ENCODE results near the gene SEZ6.

SEZ6 gene

GRCh38 chr17:29037739-29038084 lies 31.9 kb upstream of the SEZ6 start:
- H3K9me3 ChIP-seq (ENCODE audit: control insufficient read depth in 2 of 2, low read length in 2 of 2): peaks cover 0 to 3% of the 10 kb centered on the region in 2 donors
- no peak overlapping the region for H3K9ac ChIP-seq (ENCODE audit: low read depth in 1 of 2, low read length in 2 of 2)
- no peaks in the 10 kb centered on the region for H3K4me1 ChIP-seq (ENCODE audit: control insufficient read depth in 2 of 2, insufficient read depth in 2 of 2, low read length in 2 of 2)
- H3K27ac ChIP-seq (ENCODE audit: low read depth in 2 of 2, low read length in 2 of 2): no peak overlapping the region
- H3K4me3 ChIP-seq (ENCODE audit: low read length in 2 of 2): no peak overlapping the region
- H3K36me3 ChIP-seq (ENCODE audit: control insufficient read depth in 2 of 2, insufficient read depth in 2 of 2, low read length in 2 of 2): no peaks in the 10 kb centered on the region
- H3K27me3 ChIP-seq (ENCODE audit: control insufficient read depth in 2 of 2, insufficient read depth in 2 of 2, low read length in 2 of 2): peaks cover 6 to 7% of the 10 kb centered on the region in 2 donors

GRCh38 chr17:29036584-29036983 lies 30.8 kb upstream of the SEZ6 start:
- no peaks in the 10 kb centered on the region for H3K36me3 ChIP-seq (ENCODE audit: control insufficient read depth in 2 of 2, insufficient read depth in 2 of 2, low read length in 2 of 2)
- peaks cover 6 to 17% of the 10 kb centered on the region in 2 donors for H3K27me3 ChIP-seq (ENCODE audit: control insufficient read depth in 2 of 2, insufficient read depth in 2 of 2, low read length in 2 of 2)
- H3K4me3 ChIP-seq (ENCODE audit: low read length in 2 of 2): no peak overlapping the region
- peaks cover 0 to 3% of the 10 kb centered on the region in 2 donors for H3K9me3 ChIP-seq (ENCODE audit: control insufficient read depth in 2 of 2, low read length in 2 of 2)
- H3K9ac ChIP-seq (ENCODE audit: low read depth in 1 of 2, low read length in 2 of 2): no peak overlapping the region
- H3K4me1 ChIP-seq (ENCODE audit: control insufficient read depth in 2 of 2, insufficient read depth in 2 of 2, low read length in 2 of 2): no peaks in the 10 kb centered on the region
- no peak overlapping the region for H3K27ac ChIP-seq (ENCODE audit: low read depth in 2 of 2, low read length in 2 of 2)

GRCh38 chr17:29034510-29034909 lies 28.7 kb upstream of the SEZ6 start:
- Histone ChIP-seq H3K9ac (ENCODE audit: low read depth in 1 of 2, low read length in 2 of 2) (no peak overlapping the region), H3K36me3 (ENCODE audit: control insufficient read depth in 2 of 2, insufficient read depth in 2 of 2, low read length in 2 of 2) (no peaks in the 10 kb centered on the region), H3K27ac (ENCODE audit: low read depth in 2 of 2, low read length in 2 of 2) (no peak overlapping the region), H3K4me3 (ENCODE audit: low read length in 2 of 2) (no peak overlapping the region), H3K9me3 (ENCODE audit: control insufficient read depth in 2 of 2, low read length in 2 of 2) (peaks cover 0 to 3% of the 10 kb centered on the region in 2 donors), H3K4me1 (ENCODE audit: control insufficient read depth in 2 of 2, insufficient read depth in 2 of 2, low read length in 2 of 2) (no peaks in the 10 kb centered on the region), H3K27me3 (ENCODE audit: control insufficient read depth in 2 of 2, insufficient read depth in 2 of 2, low read length in 2 of 2) (peaks cover 6 to 24% of the 10 kb centered on the region in 2 donors)

- Histone ChIP-seq H3K36me3 (ENCODE audit: control insufficient read depth in 2 of 2, insufficient read depth in 2 of 2, low read length in 2 of 2) (no peaks in the 10 kb centered on the region), H3K9me3 (ENCODE audit: control insufficient read depth in 2 of 2, low read length in 2 of 2) (peaks cover 0 to 3% of the 10 kb centered on the region in 2 donors), H3K9ac (ENCODE audit: low read depth in 1 of 2, low read length in 2 of 2) (no peak overlapping the region), H3K4me3 (ENCODE audit: low read length in 2 of 2) (no peak overlapping the region), H3K4me1 (ENCODE audit: control insufficient read depth in 2 of 2, insufficient read depth in 2 of 2, low read length in 2 of 2) (no peaks in the 10 kb centered on the region), H3K27ac (ENCODE audit: low read depth in 2 of 2, low read length in 2 of 2) (no peak overlapping the region), H3K27me3 (ENCODE audit: control insufficient read depth in 2 of 2, insufficient read depth in 2 of 2, low read length in 2 of 2) (peaks cover 6 to 24% of the 10 kb centered on the region in 2 donors)
Observed at GRCh38 chr17:29032857-29033197, 27.0 kb upstream of the SEZ6 start.

GRCh38 chr17:29032013-29032856 lies 26.4 kb upstream of the SEZ6 start:
- H3K4me1 ChIP-seq (ENCODE audit: control insufficient read depth in 2 of 2, insufficient read depth in 2 of 2, low read length in 2 of 2): no peaks in the 10 kb centered on the region
- H3K9me3 ChIP-seq (ENCODE audit: control insufficient read depth in 2 of 2, low read length in 2 of 2): peaks cover 0 to 3% of the 10 kb centered on the region in 2 donors
- H3K27ac ChIP-seq (ENCODE audit: low read depth in 2 of 2, low read length in 2 of 2): no peak overlapping the region
- H3K9ac ChIP-seq (ENCODE audit: low read depth in 1 of 2, low read length in 2 of 2): no peak overlapping the region
- no peaks in the 10 kb centered on the region for H3K36me3 ChIP-seq (ENCODE audit: control insufficient read depth in 2 of 2, insufficient read depth in 2 of 2, low read length in 2 of 2)
- no peak overlapping the region for H3K4me3 ChIP-seq (ENCODE audit: low read length in 2 of 2)
- peaks cover 6 to 23% of the 10 kb centered on the region in 2 donors for H3K27me3 ChIP-seq (ENCODE audit: control insufficient read depth in 2 of 2, insufficient read depth in 2 of 2, low read length in 2 of 2)

GRCh38 chr17:29031488-29031887 lies 25.7 kb upstream of the SEZ6 start:
- Histone ChIP-seq H3K4me3 (ENCODE audit: low read length in 2 of 2) (no peak overlapping the region), H3K27me3 (ENCODE audit: control insufficient read depth in 2 of 2, insufficient read depth in 2 of 2, low read length in 2 of 2) (peaks cover 6 to 28% of the 10 kb centered on the region in 2 donors), H3K9me3 (ENCODE audit: control insufficient read depth in 2 of 2, low read length in 2 of 2) (peaks cover 0 to 3% of the 10 kb centered on the region in 2 donors), H3K27ac (ENCODE audit: low read depth in 2 of 2, low read length in 2 of 2) (no peak overlapping the region), H3K9ac (ENCODE audit: low read depth in 1 of 2, low read length in 2 of 2) (no peak overlapping the region), H3K4me1 (ENCODE audit: control insufficient read depth in 2 of 2, insufficient read depth in 2 of 2, low read length in 2 of 2) (no peaks in the 10 kb centered on the region), H3K36me3 (ENCODE audit: control insufficient read depth in 2 of 2, insufficient read depth in 2 of 2, low read length in 2 of 2) (no peaks in the 10 kb centered on the region)

GRCh38 chr17:29024316-29024952 lies 18.6 kb upstream of the SEZ6 start:
- Histone ChIP-seq H3K27ac (ENCODE audit: low read depth in 2 of 2, low read length in 2 of 2) (no peak overlapping the region), H3K27me3 (ENCODE audit: control insufficient read depth in 2 of 2, insufficient read depth in 2 of 2, low read length in 2 of 2) (peaks cover 19 to 27% of the 10 kb centered on the region in 2 donors)

GRCh38 chr17:29022074-29022473 lies 16.2 kb upstream of the SEZ6 start:
- H3K36me3 ChIP-seq (ENCODE audit: control insufficient read depth in 2 of 2, insufficient read depth in 2 of 2, low read length in 2 of 2): no peaks in the 10 kb centered on the region
- no peak overlapping the region for H3K4me3 ChIP-seq (ENCODE audit: low read length in 2 of 2)
- H3K27me3 ChIP-seq (ENCODE audit: control insufficient read depth in 2 of 2, insufficient read depth in 2 of 2, low read length in 2 of 2): peaks cover 29 to 39% of the 10 kb centered on the region in 2 donors
- H3K4me1 ChIP-seq (ENCODE audit: control insufficient read depth in 2 of 2, insufficient read depth in 2 of 2, low read length in 2 of 2): no peaks in the 10 kb centered on the region
- H3K27ac ChIP-seq (ENCODE audit: low read depth in 2 of 2, low read length in 2 of 2): no peak overlapping the region
- H3K9me3 ChIP-seq (ENCODE audit: control insufficient read depth in 2 of 2, low read length in 2 of 2): no peaks in the 10 kb centered on the region
- H3K9ac ChIP-seq (ENCODE audit: low read depth in 1 of 2, low read length in 2 of 2): no peak overlapping the region

More at GRCh38 chr17:29024316-29024952, 18.6 kb upstream of the SEZ6 start:
- no peaks in the 10 kb centered on the region for H3K9me3 ChIP-seq (ENCODE audit: control insufficient read depth in 2 of 2, low read length in 2 of 2)
- H3K36me3 ChIP-seq (ENCODE audit: control insufficient read depth in 2 of 2, insufficient read depth in 2 of 2, low read length in 2 of 2): no peaks in the 10 kb centered on the region
- H3K9ac ChIP-seq (ENCODE audit: low read depth in 1 of 2, low read length in 2 of 2): no peak overlapping the region
- H3K4me1 ChIP-seq (ENCODE audit: control insufficient read depth in 2 of 2, insufficient read depth in 2 of 2, low read length in 2 of 2): no peaks in the 10 kb centered on the region
- no peak overlapping the region for H3K4me3 ChIP-seq (ENCODE audit: low read length in 2 of 2)

GRCh38 chr17:29021226-29021625 lies 15.4 kb upstream of the SEZ6 start:
- H3K9me3 ChIP-seq (ENCODE audit: control insufficient read depth in 2 of 2, low read length in 2 of 2): no peaks in the 10 kb centered on the region
- H3K4me3 ChIP-seq (ENCODE audit: low read length in 2 of 2): no peak overlapping the region
- no peak overlapping the region for H3K27ac ChIP-seq (ENCODE audit: low read depth in 2 of 2, low read length in 2 of 2)
- H3K4me1 ChIP-seq (ENCODE audit: control insufficient read depth in 2 of 2, insufficient read depth in 2 of 2, low read length in 2 of 2): no peaks in the 10 kb centered on the region
- no peaks in the 10 kb centered on the region for H3K36me3 ChIP-seq (ENCODE audit: control insufficient read depth in 2 of 2, insufficient read depth in 2 of 2, low read length in 2 of 2)
- no peak overlapping the region for H3K9ac ChIP-seq (ENCODE audit: low read depth in 1 of 2, low read length in 2 of 2)
- H3K27me3 ChIP-seq (ENCODE audit: control insufficient read depth in 2 of 2, insufficient read depth in 2 of 2, low read length in 2 of 2): peaks cover 32 to 41% of the 10 kb centered on the region in 2 donors

- no peaks in the 10 kb centered on the region for H3K4me1 ChIP-seq (ENCODE audit: control insufficient read depth in 2 of 2, insufficient read depth in 2 of 2, low read length in 2 of 2)
- no peaks in the 10 kb centered on the region for H3K36me3 ChIP-seq (ENCODE audit: control insufficient read depth in 2 of 2, insufficient read depth in 2 of 2, low read length in 2 of 2)
- H3K9me3 ChIP-seq (ENCODE audit: control insufficient read depth in 2 of 2, low read length in 2 of 2): no peaks in the 10 kb centered on the region
- no peak overlapping the region for H3K4me3 ChIP-seq (ENCODE audit: low read length in 2 of 2)
- H3K9ac ChIP-seq (ENCODE audit: low read depth in 1 of 2, low read length in 2 of 2): no peak overlapping the region
- no peak overlapping the region for H3K27ac ChIP-seq (ENCODE audit: low read depth in 2 of 2, low read length in 2 of 2)
- H3K27me3 ChIP-seq (ENCODE audit: control insufficient read depth in 2 of 2, insufficient read depth in 2 of 2, low read length in 2 of 2): peaks cover 32 to 41% of the 10 kb centered on the region in 2 donors
Observed at GRCh38 chr17:29020576-29020975, 14.7 kb upstream of the SEZ6 start.

Data from mucosa of rectum (tissue), 2 donors.